ENCODE data around the gene ST8SIA1.

- TF ChIP-seq CTCF (IDR thresholded peaks at IDR 0.05; ENCODE audit: low read length), result no peak
- no peak for TF ChIP-seq EZH2phosphoT487 (IDR thresholded peaks at IDR 0.05; ENCODE audit: low read length)
- no peak for TF ChIP-seq EZH2 (optimal IDR thresholded peaks at IDR 0.05; ENCODE audit: low read depth, low read length)
Measured at GRCh38 chr12:22348208-22348607, 13.7 kb upstream of the ST8SIA1 start.
